Psoas muscle (tissue), 8 donors: ENCODE results near the gene CAST. TPM values are rescaled to one million over a fixed set of nuclear protein-coding genes. Genes with fewer than 3 reads are reported as not detected.

Source experiments
- ATAC-seq, 4 donors: fragments of 200-7000 bp; cut with Tn5 transposase; one replicate each; pipeline ENCODE4 v1.9.1; 2020; ENCODE audit warnings: moderate library complexity in 3 of 4, mild to moderate bottlenecking in 2 of 4
- DNase-seq, 2 donors: peaks; one replicate each; pipeline ENCODE4 v3.0.0-alpha.2; 2020
- H3K27ac ChIP-seq: fragments of 200-600 bp; one replicate; pipeline ENCODE4 v1.8.0; 2022
- H3K27me3 ChIP-seq, 3 donors: fragments of 200-600 bp in 1 of 3; one replicate each; pipeline versions ENCODE4 v1.6.1 to v1.8.0; 2013 to 2022; ENCODE audit warnings: low read length in 2 of 3, mild to moderate bottlenecking in 2 of 3, moderate library complexity in 1 of 3; ENCODE audit not compliant: insufficient read depth in 3 of 3
- H3K36me3 ChIP-seq, 2 donors: fragments of 200-600 bp in 1 of 2; one replicate each; pipeline versions ENCODE4 v1.6.1 to v1.8.0; 2013 to 2022; ENCODE audit warnings: low read depth in 1 of 2, mild to moderate bottlenecking in 1 of 2, moderate library complexity in 1 of 2; ENCODE audit not compliant: insufficient read depth in 1 of 2
- H3K4me1 ChIP-seq: fragments of 200-600 bp; one replicate; pipeline ENCODE4 v1.8.0; 2022
- H3K4me3 ChIP-seq: fragments of 200-600 bp; one replicate; pipeline ENCODE4 v1.8.0; 2022; ENCODE audit warnings: mild to moderate bottlenecking
- H3K9me3 ChIP-seq: fragments of 200-600 bp; one replicate; pipeline ENCODE4 v1.8.0; 2022
- WGBS, 3 donors: extraction: QIAGEN DNeasy Blood & Tissue Kit; methylation state at CpG; one replicate each; pipeline versions ENCODE4 v1.1.6 to v1.1.7; 2013; 5-methylcytosine and 5-hydroxymethylcytosine counted together
- intact Hi-C, 2 donors: fragments of 100-400 bp; cut with DNase I; formaldehyde crosslinking; loops; one replicate each; pipeline versions ENCODE4 v1.11.0 to v1.14.2; 2022
- polyA plus RNA-seq, 3 donors: library from polyadenylated mRNA; stranded (reverse); fragments of 200-250 nt; gene quantifications; one replicate each; pipeline ENCODE4 v1.2.3, GENCODE V29; 2013
- total RNA-seq, 4 donors: library from RNA; stranded (reverse); fragmentation: NEBNext Ultra II Directional in 2 of 4; extraction: Animal tissue kit (Norgen Biotek cat#: 25700) in 2 of 4; gene quantifications; one replicate each; pipeline versions ENCODE4 v1.2.1 to v1.2.4, GENCODE V29; 2021 to 2023
- TF ChIP-seq, protein P1 (sequence below): fragments of 200-600 bp; IDR thresholded peaks from one replicate; pipeline ENCODE4 v1.8.0; 2022; ENCODE audit warnings: antibody characterized with exemption
- donor health status: healthy with polysubstance abuse.
- donor health status: DM: no; HTN: no; CAD: no; lungs with moderate emphysema.
- donor health status: Bipolar disorder and iron deficiency.
- donor health status: healthy.
- donor health status: DM: yes; HTN: yes; CAD: no.
- donor health status: DM: no; HTN: no; CAD: no.
- donor health status: DM: no; HTN: no; CAD: no.
- donor health status: DM: yes; HTN: yes; CAD: no.

Gene CAST
- total and polyA plus RNA-seq, 7 donors = 193 to 447 (median 312) TPM

DNA sequence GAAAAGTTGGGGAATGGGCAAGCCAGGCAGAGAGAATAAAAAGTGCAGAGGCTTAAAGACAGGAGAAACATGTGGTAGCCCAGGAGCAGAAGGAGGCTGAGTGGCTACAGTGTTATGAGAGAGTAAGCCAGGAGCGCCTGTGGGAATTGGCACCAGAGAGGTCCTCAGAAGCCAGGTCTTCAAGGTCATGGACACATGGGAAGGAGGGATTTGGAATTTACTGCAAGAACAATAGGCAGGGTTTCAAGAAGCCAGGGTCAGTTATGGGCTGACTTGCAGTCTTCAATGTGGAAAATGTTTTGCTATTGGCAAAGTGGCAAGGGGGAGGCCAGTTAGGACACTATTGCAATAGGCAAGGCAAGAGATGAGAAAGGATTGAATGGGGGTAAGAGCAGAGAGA lies 116.2 kb downstream of the CAST start:
- Histone ChIP-seq H3K4me3 (no peak overlapping the region), H3K9me3 (no peaks in the 10 kb centered on the region), H3K27me3 (no peaks in the 10 kb centered on the region), H3K27ac (no peak overlapping the region), H3K36me3 (peaks cover 13 to 99% of the 10 kb centered on the region in 2 donors), H3K4me1 (peaks cover 6% of the 10 kb centered on the region)
- peak; percentile 24 to 58 (median 44) for ATAC-seq
- DNase-seq = peak in 1 of 2 donors; percentile 22
- TF ChIP-seq, protein P1, sequence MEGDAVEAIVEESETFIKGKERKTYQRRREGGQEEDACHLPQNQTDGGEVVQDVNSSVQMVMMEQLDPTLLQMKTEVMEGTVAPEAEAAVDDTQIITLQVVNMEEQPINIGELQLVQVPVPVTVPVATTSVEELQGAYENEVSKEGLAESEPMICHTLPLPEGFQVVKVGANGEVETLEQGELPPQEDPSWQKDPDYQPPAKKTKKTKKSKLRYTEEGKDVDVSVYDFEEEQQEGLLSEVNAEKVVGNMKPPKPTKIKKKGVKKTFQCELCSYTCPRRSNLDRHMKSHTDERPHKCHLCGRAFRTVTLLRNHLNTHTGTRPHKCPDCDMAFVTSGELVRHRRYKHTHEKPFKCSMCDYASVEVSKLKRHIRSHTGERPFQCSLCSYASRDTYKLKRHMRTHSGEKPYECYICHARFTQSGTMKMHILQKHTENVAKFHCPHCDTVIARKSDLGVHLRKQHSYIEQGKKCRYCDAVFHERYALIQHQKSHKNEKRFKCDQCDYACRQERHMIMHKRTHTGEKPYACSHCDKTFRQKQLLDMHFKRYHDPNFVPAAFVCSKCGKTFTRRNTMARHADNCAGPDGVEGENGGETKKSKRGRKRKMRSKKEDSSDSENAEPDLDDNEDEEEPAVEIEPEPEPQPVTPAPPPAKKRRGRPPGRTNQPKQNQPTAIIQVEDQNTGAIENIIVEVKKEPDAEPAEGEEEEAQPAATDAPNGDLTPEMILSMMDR = no peak
- intact Hi-C loops = loop anchor here in 1 of 2 donors (10.0 kb wide), 2 partner anchors 396 to 1264 kb away; no protein-coding TSS in a partner anchor
- WGBS, 3 donors = 37 to 85% (median 42%) methylated on average over 1 of the region's 1 CpG

GRCh38 chr5:96780626-96781025 lies 118.5 kb downstream of the CAST start:
- H3K27me3 ChIP-seq = no peaks in the 10 kb centered on the region
- no peak overlapping the region for H3K4me3 ChIP-seq
- peaks cover 13 to 97% of the 10 kb centered on the region in 2 donors for H3K36me3 ChIP-seq
- no peaks in the 10 kb centered on the region for H3K9me3 ChIP-seq
- H3K4me1 ChIP-seq = peaks cover 6% of the 10 kb centered on the region
- TF ChIP-seq, protein P1 = no peak
- intact Hi-C loops = no loop called here
- DNase-seq (no peak), ATAC-seq (no peak)
- peak overlapping the region; percentile 8 for H3K27ac ChIP-seq

GRCh38 chr5:96781031-96781971 lies 119.1 kb downstream of the CAST start:
- ATAC-seq (peak in 1 of 4 donors; percentile 11), DNase-seq (no peak)
- Histone ChIP-seq H3K27me3 (no peaks in the 10 kb centered on the region), H3K4me3 (no peak overlapping the region), H3K4me1 (peaks cover 6% of the 10 kb centered on the region), H3K27ac (no peak overlapping the region), H3K9me3 (no peaks in the 10 kb centered on the region), H3K36me3 (peaks cover 12 to 97% of the 10 kb centered on the region in 2 donors)
- TF ChIP-seq, protein P1 = no peak
- 62 to 72% (median 65%) methylated on average over 4 of the region's 4 CpGs for WGBS, 3 donors
- intact Hi-C loops = no loop called here

DNA sequence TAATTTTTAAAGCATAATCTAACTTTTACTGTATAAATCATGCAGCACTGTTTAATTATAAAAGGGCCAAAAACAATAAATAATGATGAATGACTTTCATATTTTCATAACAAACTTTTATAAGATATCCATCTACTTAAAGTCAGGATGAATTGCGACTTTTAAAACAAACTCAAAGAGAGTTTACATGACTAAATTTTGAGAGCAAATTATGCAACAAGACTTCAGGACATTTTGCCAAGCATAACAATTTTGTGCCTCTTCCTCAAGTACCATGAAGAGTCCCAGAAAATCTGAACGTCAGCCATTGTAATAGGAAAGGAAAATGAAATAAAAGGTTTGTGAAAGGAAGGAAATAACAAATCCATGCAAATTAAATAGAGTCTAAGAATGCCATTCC lies 121.2 kb downstream of the CAST start:
- Histone ChIP-seq H3K36me3 (peaks cover 5 to 94% of the 10 kb centered on the region in 2 donors), H3K9me3 (no peaks in the 10 kb centered on the region), H3K4me3 (no peak overlapping the region), H3K4me1 (peaks cover 6% of the 10 kb centered on the region), H3K27me3 (no peaks in the 10 kb centered on the region), H3K27ac (no peak overlapping the region)
- 53 to 79% (median 76%) methylated on average over 2 of the region's 2 CpGs for WGBS, 3 donors
- DNase-seq (no peak), ATAC-seq (no peak)
- intact Hi-C loops = no loop called here
- TF ChIP-seq, protein P1 = no peak
